Muscle of arm (tissue), 12 donors: Measurements from ENCODE around the gene ADGRV1. TPM values are rescaled to one million over a fixed set of nuclear protein-coding genes. Genes with fewer than 3 reads are reported as not detected.
"Not testable (repeated sequence)": the region's sequence is repeated elsewhere in the genome, so short reads cannot be mapped to it uniquely, and the experiment has no call there.

Experiments used
- DNase-seq: peaks from one replicate; pipeline ENCODE4 v3.0.0-alpha.2; 2013
- polyA plus RNA-seq, 12 donors: library from polyadenylated mRNA; unstranded; fragments of 120-200 nt; gene quantifications; one replicate each; pipeline ENCODE4 v1.2.1, GENCODE V29; 2013; ENCODE audit not compliant: insufficient read length in 12 of 12

ADGRV1 gene
- polyA plus RNA-seq, 12 donors: 0.84 to 4.3 (median 1.3) TPM; not detected in 2

DNA sequence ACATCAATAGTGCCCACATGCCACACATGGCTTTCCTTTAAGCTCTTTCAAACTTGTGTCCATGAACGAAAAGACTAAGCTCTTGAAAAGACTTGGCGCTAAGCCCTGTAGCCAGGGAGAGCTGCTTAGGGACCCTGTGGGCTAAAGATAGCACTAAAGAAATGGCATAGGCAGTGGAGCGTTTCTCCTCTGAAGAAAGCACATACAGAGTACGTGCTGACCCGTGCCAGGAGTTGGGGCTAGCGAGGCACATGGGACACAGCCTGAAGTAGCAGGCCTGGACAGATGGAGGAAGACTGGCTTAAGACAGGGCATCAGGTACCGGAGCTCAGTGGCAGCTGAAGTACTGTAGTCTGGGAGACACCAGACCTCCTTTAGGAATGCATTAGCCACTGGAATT lies 39.7 kb downstream of the ADGRV1 start:
- no peak for DNase-seq

DNA sequence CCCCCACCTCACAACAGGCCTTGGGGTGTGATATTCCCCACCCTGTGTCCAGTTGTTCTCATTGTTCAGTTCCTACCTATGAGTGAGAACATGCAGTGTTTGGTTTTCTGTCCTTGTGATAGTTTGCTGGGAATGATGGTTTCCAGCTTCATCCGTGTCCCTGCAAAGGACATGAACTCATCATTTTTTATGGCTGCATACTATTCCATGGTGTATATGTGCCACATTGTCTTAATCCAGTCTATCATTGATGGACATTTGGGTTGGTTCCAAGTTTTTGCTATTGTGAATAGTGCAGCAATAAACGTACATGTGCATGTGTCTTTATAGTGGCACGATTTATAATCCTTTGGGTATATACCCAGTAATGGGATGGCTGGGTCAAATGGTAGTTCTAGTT lies 41.7 kb downstream of the ADGRV1 start:
- DNase-seq: not testable (repeated sequence)

DNA sequence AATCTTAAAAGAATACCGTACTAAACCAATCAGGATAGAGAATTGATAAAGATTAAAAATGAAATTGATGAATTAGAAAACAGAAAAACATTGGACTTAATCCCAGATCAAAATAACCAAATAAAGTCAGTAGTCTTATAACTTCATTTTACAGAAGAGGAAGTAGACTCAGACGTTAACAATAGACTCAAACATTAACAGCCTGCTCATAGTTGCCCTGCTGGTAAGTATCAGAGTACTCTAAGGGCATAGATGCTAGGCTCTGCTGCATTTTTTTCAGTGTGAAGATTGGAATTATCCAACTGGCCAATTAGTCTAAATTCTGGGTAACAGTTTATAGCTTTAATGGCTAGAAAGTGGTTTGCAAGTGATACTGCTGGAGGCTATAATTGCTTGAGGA lies 42.9 kb downstream of the ADGRV1 start:
- DNase-seq: no peak

DNA sequence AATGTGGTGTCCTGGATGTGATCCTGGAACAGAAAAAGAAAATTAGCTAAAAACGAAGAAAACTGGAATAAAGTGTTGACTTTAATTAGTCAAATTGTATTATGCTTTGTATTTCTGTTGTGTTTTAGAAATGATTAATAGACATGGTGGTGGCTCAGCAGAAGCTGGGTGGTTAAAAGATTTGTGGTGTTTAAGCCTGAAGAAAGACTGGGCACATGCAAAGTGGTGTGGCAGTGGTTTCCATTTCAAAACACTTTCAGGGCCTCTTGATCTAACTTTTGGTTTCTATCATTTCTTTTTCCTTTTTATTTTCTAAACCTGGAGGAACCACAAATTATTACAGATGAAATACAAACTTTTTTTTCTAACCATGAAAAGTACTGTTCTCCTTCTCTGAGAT lies 44.1 kb downstream of the ADGRV1 start:
- no peak for DNase-seq

DNA sequence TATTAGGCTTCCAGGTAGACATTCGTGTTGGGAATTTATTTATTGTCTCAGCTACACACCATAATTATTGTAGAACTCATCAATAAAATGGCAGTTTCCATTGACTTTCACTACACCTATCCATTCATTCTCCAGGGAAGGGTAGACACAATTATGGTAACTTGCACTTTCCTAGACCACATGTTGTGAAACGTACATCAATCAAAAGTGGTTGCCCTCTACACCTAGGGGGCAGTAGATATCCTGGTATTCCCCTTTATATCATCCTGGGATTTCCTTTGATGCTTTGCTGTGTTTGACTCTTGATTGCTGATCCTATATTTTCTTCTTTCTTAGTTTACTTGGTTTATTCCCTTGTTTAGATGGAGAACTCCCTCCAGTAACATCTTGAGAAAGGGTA lies 47.9 kb downstream of the ADGRV1 start:
- DNase-seq: no peak

DNA sequence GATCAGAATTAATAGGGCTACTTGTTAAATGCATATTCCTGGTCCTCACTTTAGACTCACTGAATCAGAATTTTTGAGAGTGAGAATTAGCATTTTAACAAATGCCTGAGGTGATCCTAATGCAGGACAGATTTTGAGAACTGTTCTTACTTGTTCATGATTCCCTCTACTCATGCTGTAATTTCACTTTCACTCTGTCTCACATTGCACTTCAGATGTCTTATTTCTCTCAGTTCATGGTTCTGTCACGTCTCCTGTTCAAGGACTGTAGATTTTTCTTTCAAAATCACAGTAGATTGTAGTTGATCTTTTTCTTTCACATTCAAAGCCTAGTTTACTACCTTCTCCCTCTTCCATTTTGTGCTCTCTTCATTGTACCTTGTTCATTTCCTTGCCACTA lies 54.3 kb downstream of the ADGRV1 start:
- no peak for DNase-seq

DNA sequence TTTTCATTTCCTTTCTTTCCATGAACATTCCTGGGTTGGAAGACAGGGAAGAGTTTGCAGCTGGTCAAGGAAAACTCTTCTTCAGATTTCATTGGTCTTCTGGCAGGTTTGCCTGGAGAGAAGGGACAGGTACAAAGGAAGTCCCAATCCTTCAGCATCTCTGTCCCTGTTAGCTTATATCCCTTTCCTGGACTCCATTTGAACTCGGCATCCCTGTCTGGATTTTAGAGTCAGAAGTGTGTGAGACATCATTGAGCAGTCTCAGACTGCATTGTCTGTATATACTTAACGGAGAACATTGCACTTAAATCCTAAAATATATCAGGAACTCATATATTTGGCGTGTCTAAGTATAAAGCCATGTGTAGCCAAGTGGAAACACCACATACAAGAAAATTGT lies 54.9 kb downstream of the ADGRV1 start:
- no peak for DNase-seq

DNA sequence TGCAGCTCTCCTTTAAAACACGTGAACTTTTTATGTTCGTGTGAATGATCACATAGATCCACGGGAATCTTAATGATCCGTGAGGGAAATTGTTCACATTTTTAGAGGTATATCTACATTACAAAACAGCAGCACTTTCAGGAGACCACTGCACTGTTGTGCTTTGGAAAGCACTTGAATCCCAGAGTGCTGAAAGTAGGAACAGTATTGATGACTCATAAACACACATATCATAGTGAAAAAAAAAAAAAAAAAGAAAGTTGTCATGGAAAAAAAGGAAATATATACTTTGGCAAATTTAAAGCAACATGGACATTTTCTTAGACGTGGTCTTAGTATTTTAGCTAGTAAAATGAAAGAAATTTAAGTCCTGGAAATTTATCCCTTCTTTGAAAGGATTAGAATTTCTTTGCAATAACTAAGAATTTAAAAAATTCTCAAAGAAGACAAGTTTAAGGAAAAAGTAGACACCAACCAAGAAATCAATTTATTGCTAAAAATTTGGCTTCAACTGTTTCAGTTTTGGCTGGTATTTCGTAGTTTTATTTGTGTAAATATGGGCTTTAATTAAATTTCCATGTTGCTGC lies 55.4 kb downstream of the ADGRV1 start:
- DNase-seq: no peak

DNA sequence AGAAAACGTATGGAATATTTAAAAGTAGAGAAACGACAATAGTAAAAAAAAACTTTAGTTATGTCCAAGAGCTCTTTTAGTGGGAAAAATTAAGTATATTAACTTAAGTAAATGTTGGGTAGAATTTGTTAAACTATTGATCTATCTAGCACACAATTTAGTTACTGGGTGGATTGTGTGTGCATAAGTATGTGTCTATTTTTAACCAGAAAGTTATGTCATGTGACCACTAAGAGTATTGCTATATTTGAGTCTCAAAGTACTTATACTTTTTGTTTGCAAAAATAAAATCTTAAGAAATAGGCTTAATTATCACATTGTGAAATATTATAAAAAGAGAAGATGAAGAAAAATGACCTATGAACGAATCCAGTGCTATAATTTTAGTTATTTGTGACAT lies 56.8 kb downstream of the ADGRV1 start:
- DNase-seq: no peak

DNA sequence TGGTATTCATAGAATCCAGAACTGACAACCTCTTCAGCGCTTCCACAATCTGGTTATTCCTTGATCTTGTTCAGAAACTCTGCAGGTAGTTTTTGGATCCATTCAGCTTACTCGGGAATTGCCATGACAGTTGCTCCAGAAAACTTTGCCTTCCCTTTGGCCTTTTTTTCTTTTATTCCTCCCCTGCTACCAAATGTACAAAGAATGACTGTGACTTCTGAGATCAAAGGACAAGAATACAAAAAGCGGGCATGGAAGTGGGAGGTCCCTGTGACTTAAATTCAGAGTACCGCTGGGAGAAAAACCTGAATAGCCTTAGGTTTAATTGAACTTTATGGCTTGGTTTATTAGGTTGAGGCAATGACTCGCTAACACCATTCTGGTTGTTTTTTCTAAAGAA lies 59.5 kb downstream of the ADGRV1 start:
- no peak for DNase-seq

DNA sequence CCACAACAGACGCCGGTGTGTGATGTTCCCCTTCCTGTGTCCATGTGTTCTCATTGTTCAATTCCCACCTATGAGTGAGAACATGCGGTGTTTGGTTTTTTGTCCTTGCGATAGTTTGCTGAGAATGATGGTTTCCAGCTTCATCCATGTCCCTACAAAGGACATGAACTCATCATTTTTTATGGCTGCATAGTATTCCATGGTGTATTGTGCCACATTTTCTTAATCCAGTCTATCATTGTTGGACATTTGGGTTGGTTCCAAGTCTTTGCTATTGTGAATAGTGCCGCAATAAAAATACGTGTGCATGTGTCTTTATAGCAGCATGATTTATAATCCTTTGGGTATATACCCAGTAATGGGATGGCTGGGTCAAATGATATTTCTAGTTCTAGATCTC lies 61.2 kb downstream of the ADGRV1 start:
- DNase-seq: not testable (repeated sequence)

DNA sequence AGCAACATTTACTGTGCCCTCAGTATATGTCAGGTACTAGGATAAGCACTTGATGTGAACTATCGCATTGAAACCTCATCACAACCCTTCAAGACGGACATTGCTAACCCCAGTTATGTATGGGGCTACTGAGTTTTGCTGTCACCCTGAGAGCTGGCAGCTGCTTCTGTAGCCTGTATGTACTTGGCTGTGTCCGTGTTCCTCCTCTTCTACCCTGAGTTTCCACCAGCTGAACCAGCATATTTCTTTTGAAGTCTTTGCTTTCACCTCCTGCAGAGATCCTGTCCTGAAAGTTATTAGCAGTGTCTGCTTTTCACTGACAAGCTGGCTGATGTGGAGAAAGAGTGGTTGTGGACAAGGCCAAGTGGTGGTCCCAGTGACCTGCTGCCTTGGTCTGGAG lies 63.3 kb downstream of the ADGRV1 start:
- no peak for DNase-seq

DNA sequence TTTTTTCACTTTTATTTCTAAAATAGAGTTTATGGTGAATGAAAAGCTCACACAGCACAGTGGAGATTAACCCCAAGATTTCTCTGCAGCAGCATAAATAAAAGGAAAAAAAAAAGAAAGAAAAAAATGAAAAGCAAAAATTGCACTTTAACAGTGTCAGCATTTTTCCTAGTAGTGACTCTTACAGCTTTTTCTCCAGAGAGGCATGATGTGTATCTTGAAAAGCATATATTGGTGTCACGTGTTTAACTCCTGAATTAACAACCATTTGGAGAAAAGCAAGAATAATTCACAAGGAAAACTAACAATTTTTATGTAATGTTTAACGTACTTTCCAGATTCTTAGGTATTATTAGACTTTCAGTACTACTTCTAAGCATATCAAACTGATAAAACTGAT lies 67.9 kb downstream of the ADGRV1 start:
- DNase-seq: no peak

DNA sequence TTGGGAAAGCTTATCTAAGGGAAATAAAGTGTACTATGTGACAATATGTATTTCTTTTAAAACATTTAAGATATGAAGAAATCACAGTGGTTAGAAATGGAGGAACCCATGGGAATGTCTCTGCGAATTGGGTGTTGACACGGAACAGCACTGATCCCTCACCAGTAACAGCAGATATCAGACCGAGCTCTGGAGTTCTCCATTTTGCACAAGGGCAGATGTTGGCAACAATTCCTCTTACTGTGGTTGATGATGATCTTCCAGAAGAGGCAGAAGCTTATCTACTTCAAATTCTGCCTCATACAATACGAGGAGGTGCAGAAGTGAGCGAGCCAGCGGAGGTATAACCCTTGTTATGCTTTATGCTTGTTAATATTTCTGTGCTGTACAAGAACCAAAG lies 69.9 kb downstream of the ADGRV1 start:
- no peak for DNase-seq

DNA sequence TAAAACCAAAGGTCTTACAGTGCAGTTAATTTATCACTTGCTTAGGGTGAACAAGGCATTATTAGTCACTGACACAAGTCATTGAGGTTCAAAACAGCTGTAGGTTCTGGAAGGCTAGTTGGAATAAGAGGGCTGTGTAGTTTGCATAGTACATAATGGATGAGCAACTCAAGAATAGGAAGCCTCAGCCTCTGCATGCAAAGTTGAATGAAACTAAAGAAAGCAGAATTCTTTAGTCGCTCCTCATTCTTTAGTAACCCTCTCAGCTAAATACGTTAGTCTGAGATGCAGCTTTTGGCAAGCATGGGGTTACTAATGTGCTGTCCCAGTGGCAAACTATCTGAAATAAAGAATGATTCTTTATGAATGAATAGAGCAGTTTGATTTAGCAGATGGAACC lies 74.2 kb downstream of the ADGRV1 start:
- DNase-seq: no peak

DNA sequence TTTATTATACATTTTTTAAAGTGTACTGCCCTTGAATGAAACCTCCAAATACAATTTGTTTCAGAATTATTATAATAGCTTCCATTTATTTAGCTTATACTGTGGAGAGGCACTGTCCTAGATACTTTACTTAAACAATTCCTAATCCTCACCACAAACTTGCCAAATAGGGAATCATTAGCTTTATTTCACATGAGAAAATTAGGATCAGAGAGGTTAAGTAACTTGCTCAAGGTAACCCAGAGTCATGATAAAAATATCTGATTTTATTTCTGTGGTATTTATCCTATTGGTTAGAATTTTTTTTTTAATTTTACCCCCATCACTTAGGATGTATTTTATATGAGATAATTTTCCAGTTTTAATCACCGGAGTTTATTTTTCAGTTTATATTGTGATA lies 78.4 kb downstream of the ADGRV1 start:
- DNase-seq: no peak

DNA sequence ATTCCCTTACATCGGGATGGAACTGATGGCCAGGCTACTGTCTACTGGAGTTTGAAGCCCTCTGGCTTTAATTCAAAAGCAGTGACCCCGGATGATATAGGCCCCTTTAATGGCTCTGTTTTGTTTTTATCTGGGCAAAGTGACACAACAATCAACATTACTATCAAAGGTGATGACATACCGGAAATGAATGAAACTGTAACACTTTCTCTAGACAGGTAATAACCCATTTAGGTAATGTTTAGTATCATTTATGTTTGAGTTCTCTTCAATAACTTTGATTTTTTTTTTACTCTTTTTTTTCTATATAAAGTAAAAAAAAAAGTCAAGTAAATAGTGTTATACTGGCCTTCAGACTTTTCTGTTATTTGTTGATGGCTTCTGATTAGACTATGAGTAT lies 79.1 kb downstream of the ADGRV1 start:
- no peak for DNase-seq

DNA sequence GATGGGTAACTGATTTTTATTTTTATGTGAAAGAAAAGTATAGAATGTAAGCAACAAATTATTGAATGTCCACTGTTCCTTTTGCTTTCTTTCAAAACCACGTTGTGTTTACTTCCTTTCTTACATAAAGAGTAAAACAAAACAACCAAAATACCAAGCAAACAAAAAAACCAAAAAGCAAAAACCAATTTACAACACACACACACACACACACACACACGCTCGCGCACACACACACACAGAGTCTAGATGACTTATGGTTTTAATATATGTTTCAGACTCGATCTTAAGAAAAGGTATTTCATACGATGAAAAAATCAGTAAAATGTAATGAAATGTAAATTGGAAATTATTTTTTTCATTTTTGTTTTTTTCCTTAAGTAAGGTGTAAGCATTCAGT lies 80.3 kb downstream of the ADGRV1 start:
- no peak for DNase-seq

DNA sequence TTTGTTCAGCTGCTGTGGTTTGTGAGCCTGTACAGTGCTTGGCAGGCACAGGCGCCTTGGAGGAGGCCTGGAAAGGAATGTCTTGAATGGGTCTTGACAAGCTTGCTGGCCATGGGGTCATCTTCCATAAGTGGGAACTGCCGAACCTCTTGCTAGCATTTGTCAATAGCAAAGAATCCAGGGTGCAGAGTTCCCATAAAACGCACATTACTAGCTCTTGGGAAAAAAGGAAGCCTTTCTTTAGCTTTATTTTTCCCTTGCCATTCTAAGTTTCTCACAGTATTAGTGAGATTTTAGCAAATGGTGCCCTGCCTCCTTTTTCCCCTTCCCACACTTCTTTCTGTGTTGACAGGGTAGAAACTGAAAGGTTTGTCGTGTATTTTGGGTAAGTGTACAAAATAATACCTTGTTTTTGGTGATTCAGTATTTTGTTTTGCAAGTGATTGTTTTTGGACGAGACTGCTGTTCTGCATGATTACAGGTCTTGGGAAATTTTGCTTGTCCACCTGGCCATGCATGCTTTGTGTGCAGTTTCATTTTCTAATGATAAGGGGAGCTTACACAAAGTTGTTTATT lies 82.0 kb downstream of the ADGRV1 start:
- DNase-seq: no peak

DNA sequence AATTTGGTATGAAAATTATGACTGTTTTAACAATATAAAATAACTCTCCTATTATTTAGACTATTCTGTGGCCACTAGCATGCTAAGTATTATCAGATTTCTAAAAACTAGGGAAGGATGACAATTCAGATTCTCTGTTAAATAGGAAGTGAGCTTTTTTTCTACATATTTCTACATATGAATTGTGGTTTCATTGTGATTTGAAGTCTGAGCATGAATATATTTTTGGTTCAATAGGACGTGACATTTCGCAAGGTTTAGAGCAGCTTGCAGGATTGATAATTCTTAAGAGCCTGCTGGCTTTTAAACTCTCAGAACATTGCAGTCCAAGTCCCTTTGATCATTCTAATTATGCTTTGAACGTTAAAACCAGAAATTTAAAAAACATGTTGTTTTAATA lies 82.9 kb downstream of the ADGRV1 start:
- no peak for DNase-seq

DNA sequence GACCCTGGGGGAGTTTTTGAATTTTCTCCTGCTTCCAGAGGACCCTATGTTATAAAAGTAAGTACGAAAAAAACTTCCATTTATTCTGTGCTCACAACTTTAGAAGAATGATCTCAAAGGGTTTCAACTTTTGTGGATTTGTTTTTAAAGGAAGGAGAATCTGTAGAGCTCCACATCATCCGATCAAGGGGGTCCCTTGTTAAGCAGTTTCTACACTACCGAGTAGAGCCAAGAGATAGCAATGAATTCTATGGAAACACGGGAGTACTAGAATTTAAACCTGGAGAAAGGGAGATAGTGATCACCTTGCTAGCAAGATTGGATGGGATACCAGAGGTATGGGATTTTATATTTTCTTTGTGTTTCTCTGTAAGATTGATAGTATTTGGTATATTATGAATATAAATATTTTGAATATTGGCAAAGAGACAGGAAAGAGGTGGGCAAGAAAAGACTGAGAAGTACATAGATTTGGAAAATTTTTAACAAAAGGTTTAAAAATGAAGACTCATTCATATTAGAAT lies 84.2 kb downstream of the ADGRV1 start:
- no peak for DNase-seq

DNA sequence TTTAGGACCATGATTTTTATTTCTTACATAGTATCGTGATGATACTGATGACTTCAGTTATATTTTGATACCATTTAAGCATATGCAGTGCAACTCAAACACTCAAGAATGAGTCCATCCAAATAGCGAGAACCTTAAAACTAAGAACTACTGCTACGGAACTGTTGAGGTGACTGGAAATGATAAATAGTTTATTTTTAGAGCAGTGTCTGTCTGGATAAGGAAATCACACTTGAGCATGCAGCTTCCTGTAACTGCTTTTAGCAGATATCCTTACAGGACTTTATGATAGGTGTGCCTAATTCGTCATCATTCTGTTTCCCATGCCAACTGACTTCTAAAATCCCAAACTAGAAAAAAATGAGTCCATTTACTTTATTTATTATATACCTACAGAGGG lies 85.5 kb downstream of the ADGRV1 start:
- no peak for DNase-seq

DNA sequence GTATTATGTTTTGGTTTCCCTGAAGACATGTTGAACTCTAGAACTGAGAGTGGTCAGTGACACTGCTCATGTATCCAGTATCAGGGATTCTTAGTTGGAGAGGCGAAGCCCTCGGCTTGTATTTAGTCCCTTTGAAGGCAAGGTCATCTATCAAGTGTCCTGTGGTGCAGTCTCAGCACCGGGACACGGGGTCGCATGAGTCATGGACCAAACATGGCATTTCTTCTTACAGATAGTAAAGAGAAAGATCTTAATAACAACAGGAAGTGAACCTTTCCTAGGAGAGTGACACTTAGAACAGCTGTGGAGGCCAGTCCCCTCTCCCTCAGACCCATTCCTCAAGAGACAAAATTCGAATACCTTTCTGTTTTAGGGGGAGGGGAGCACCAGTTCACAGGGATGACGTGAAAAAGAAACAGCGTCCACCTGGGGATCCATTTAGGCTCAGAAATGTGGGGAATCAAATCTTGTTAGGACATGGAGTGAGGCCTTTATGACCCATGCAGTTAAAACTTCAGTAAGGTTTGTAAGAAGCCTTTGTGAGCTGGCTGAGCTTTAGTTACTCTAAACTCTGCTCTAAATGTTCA lies 86.5 kb downstream of the ADGRV1 start:
- no peak for DNase-seq

DNA sequence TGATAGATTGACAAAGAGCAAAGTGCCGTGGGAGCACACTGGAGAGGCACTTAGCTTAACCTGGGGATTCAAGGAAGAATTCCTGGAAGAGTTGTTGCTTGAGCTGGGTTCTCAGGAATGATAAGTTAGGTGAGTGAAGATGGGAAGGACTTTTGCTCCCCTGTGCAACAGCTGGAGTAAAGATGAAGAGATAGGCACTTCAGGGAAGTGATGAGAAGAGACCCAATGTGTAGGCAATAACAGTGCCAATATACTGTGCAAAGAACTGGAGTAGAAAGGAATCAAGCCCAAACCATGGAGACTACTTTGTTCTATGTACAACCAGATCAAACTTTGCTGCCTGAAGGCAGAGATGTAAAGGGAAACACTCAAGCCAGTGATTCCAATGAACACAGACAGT lies 92.2 kb downstream of the ADGRV1 start:
- no peak for DNase-seq
